ENCODE results near the gene INPP5J.

Gene INPP5J

GRCh38 chr22:31139066-31139465 lies 16.3 kb downstream of the INPP5J start:
- no peak overlapping the region for H3K4me3 ChIP-seq (ENCODE audit: low read length)
- H3K36me3 ChIP-seq (ENCODE audit: control insufficient read depth, insufficient read depth, low read length), result no peaks in the 10 kb centered on the region
- H3K27me3 ChIP-seq (ENCODE audit: control insufficient read depth, insufficient read depth, low read length), result no peaks in the 10 kb centered on the region
- H3K27ac ChIP-seq (ENCODE audit: low read depth, low read length), result no peak overlapping the region
- no peaks in the 10 kb centered on the region for H3K4me1 ChIP-seq (ENCODE audit: control insufficient read depth, insufficient read depth, low read length)
- no peak overlapping the region for H3K9ac ChIP-seq (ENCODE audit: low read length)

- no peak within 1 kb of the TSS for H3K9ac ChIP-seq (ENCODE audit: low read length)
- no peak within 1 kb of the TSS for H3K4me3 ChIP-seq (ENCODE audit: low read length)
- H3K27ac ChIP-seq (ENCODE audit: low read depth, low read length), result no peak within 1 kb of the TSS
- H3K27me3 ChIP-seq (ENCODE audit: control insufficient read depth, insufficient read depth, low read length), result no peaks in the 10 kb centered on the region
- H3K4me1 ChIP-seq (ENCODE audit: control insufficient read depth, insufficient read depth, low read length), result no peaks in the 10 kb centered on the region
- H3K36me3 ChIP-seq (ENCODE audit: control insufficient read depth, insufficient read depth, low read length), result no peaks in the 10 kb centered on the region
Observed at GRCh38 chr22:31139866-31140716, 17.3 kb downstream of the INPP5J start, which contains the start of gene PLA2G3. Gene PLA2G3, minus strand, starts transcription at chr22:31140508. Its CDS starts 154 bp downstream, at chr22:31140354.

- H3K27ac ChIP-seq (ENCODE audit: low read depth, low read length), result no peak overlapping the region
Observed at GRCh38 chr22:31140746-31141145, 18.0 kb downstream of the INPP5J start.

GRCh38 chr22:31141551-31141950 lies 18.8 kb downstream of the INPP5J start:
- H3K27me3 ChIP-seq (ENCODE audit: control insufficient read depth, insufficient read depth, low read length), result no peaks in the 10 kb centered on the region
- H3K27ac ChIP-seq (ENCODE audit: low read depth, low read length), result no peak overlapping the region
- no peak overlapping the region for H3K9ac ChIP-seq (ENCODE audit: low read length)
- H3K36me3 ChIP-seq (ENCODE audit: control insufficient read depth, insufficient read depth, low read length), result no peaks in the 10 kb centered on the region
- no peak overlapping the region for H3K4me3 ChIP-seq (ENCODE audit: low read length)
- H3K4me1 ChIP-seq (ENCODE audit: control insufficient read depth, insufficient read depth, low read length), result no peaks in the 10 kb centered on the region

More at GRCh38 chr22:31140746-31141145, 18.0 kb downstream of the INPP5J start:
- no peak overlapping the region for H3K9ac ChIP-seq (ENCODE audit: low read length)
- no peaks in the 10 kb centered on the region for H3K27me3 ChIP-seq (ENCODE audit: control insufficient read depth, insufficient read depth, low read length)
- H3K36me3 ChIP-seq (ENCODE audit: control insufficient read depth, insufficient read depth, low read length), result no peaks in the 10 kb centered on the region
- no peaks in the 10 kb centered on the region for H3K4me1 ChIP-seq (ENCODE audit: control insufficient read depth, insufficient read depth, low read length)
- no peak overlapping the region for H3K4me3 ChIP-seq (ENCODE audit: low read length)

DNA sequence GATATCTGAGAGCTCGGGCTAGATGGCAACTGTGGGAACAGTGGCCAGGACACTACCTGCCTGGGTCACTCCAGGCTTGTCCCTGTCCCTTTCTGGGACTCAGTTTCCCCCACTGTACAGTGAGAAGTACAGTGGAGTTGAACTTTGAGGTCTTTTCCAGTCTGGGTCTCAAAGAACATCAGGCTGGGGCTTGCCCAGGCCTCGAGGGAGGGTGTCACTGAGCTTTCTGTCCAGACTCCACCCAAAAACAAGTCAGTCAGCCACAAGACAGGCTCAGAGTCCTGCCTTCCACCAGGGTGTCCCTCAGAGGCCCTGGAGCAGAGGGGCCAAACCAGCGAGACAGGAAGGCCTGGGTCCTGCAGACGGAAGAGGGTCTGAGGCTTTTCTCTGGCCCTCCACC lies 19.5 kb downstream of the INPP5J start:
- H3K4me3 ChIP-seq (ENCODE audit: low read length), result no peak overlapping the region
- no peak overlapping the region for H3K9ac ChIP-seq (ENCODE audit: low read length)
- H3K4me1 ChIP-seq (ENCODE audit: control insufficient read depth, insufficient read depth, low read length), result no peaks in the 10 kb centered on the region
- no peaks in the 10 kb centered on the region for H3K27me3 ChIP-seq (ENCODE audit: control insufficient read depth, insufficient read depth, low read length)
- H3K27ac ChIP-seq (ENCODE audit: low read depth, low read length), result no peak overlapping the region
- no peaks in the 10 kb centered on the region for H3K36me3 ChIP-seq (ENCODE audit: control insufficient read depth, insufficient read depth, low read length)

- Histone ChIP-seq H3K36me3 (ENCODE audit: control insufficient read depth, insufficient read depth, low read length) (no peaks in the 10 kb centered on the region), H3K27me3 (ENCODE audit: control insufficient read depth, insufficient read depth, low read length) (no peaks in the 10 kb centered on the region), H3K27ac (ENCODE audit: low read depth, low read length) (no peak overlapping the region), H3K4me3 (ENCODE audit: low read length) (no peak overlapping the region), H3K9ac (ENCODE audit: low read length) (no peak overlapping the region), H3K4me1 (ENCODE audit: control insufficient read depth, insufficient read depth, low read length) (no peaks in the 10 kb centered on the region)
Observed at GRCh38 chr22:31143038-31143437, 20.3 kb downstream of the INPP5J start.

GRCh38 chr22:31143537-31143936 lies 20.8 kb downstream of the INPP5J start:
- no peak overlapping the region for H3K27ac ChIP-seq (ENCODE audit: low read depth, low read length)
- H3K4me1 ChIP-seq (ENCODE audit: control insufficient read depth, insufficient read depth, low read length), result no peaks in the 10 kb centered on the region
- H3K27me3 ChIP-seq (ENCODE audit: control insufficient read depth, insufficient read depth, low read length), result no peaks in the 10 kb centered on the region
- H3K36me3 ChIP-seq (ENCODE audit: control insufficient read depth, insufficient read depth, low read length), result no peaks in the 10 kb centered on the region
- no peak overlapping the region for H3K4me3 ChIP-seq (ENCODE audit: low read length)
- H3K9ac ChIP-seq (ENCODE audit: low read length), result no peak overlapping the region

DNA sequence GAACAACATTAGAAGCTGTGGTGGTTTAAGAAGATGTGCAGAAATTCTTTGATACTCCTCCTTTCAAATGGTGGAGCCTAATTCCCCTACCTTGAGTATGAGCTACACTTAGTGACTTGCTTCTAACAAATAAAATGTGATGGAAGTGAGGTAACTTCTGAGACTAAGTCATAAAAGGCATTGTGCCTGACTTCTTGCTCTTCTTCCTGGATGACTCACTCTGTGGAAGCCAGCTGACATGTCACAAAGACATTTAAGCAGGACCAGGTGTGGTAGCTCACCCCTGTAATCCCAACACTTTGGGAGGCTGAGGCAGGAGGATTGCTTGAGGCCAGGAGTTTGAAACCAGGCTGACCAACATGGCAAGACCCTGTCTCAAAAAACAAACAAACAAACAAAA lies 21.5 kb downstream of the INPP5J start:
- no peak overlapping the region for H3K9ac ChIP-seq (ENCODE audit: low read length)
- H3K4me1 ChIP-seq (ENCODE audit: control insufficient read depth, insufficient read depth, low read length), result peaks cover 4% of the 10 kb centered on the region
- no peaks in the 10 kb centered on the region for H3K36me3 ChIP-seq (ENCODE audit: control insufficient read depth, insufficient read depth, low read length)
- no peaks in the 10 kb centered on the region for H3K27me3 ChIP-seq (ENCODE audit: control insufficient read depth, insufficient read depth, low read length)
- H3K27ac ChIP-seq (ENCODE audit: low read depth, low read length), result no peak overlapping the region
- H3K4me3 ChIP-seq (ENCODE audit: low read length), result no peak overlapping the region

GRCh38 chr22:31148488-31148887 lies 25.7 kb downstream of the INPP5J start:
- Histone ChIP-seq H3K9ac (ENCODE audit: low read length) (no peak overlapping the region), H3K27me3 (ENCODE audit: control insufficient read depth, insufficient read depth, low read length) (no peaks in the 10 kb centered on the region), H3K27ac (ENCODE audit: low read depth, low read length) (no peak overlapping the region), H3K4me3 (ENCODE audit: low read length) (no peak overlapping the region), H3K36me3 (ENCODE audit: control insufficient read depth, insufficient read depth, low read length) (no peaks in the 10 kb centered on the region), H3K4me1 (ENCODE audit: control insufficient read depth, insufficient read depth, low read length) (peaks cover 4% of the 10 kb centered on the region)

- Histone ChIP-seq H3K27me3 (ENCODE audit: control insufficient read depth, insufficient read depth, low read length) (no peaks in the 10 kb centered on the region), H3K9ac (ENCODE audit: low read length) (no peak overlapping the region)
Observed at GRCh38 chr22:31148953-31149627, 26.3 kb downstream of the INPP5J start.

GRCh38 chr22:31150615-31151014 lies 27.8 kb downstream of the INPP5J start:
- Histone ChIP-seq H3K27ac (ENCODE audit: low read depth, low read length) (no peak overlapping the region), H3K9ac (ENCODE audit: low read length) (no peak overlapping the region), H3K27me3 (ENCODE audit: control insufficient read depth, insufficient read depth, low read length) (no peaks in the 10 kb centered on the region), H3K4me1 (ENCODE audit: control insufficient read depth, insufficient read depth, low read length) (peaks cover 10% of the 10 kb centered on the region), H3K36me3 (ENCODE audit: control insufficient read depth, insufficient read depth, low read length) (no peaks in the 10 kb centered on the region), H3K4me3 (ENCODE audit: low read length) (no peak overlapping the region)

More at GRCh38 chr22:31148953-31149627, 26.3 kb downstream of the INPP5J start:
- Histone ChIP-seq H3K36me3 (ENCODE audit: control insufficient read depth, insufficient read depth, low read length) (no peaks in the 10 kb centered on the region), H3K4me3 (ENCODE audit: low read length) (no peak overlapping the region), H3K27ac (ENCODE audit: low read depth, low read length) (no peak overlapping the region), H3K4me1 (ENCODE audit: control insufficient read depth, insufficient read depth, low read length) (peaks cover 4% of the 10 kb centered on the region)

- Histone ChIP-seq H3K27ac (ENCODE audit: low read depth, low read length) (no peak overlapping the region), H3K36me3 (ENCODE audit: control insufficient read depth, insufficient read depth, low read length) (no peaks in the 10 kb centered on the region), H3K27me3 (ENCODE audit: control insufficient read depth, insufficient read depth, low read length) (no peaks in the 10 kb centered on the region), H3K9ac (ENCODE audit: low read length) (no peak overlapping the region), H3K4me1 (ENCODE audit: control insufficient read depth, insufficient read depth, low read length) (peaks cover 13% of the 10 kb centered on the region), H3K4me3 (ENCODE audit: low read length) (no peak overlapping the region)
Observed at GRCh38 chr22:31151872-31152271, 29.1 kb downstream of the INPP5J start.
